Aorta (tissue), 5 donors: ENCODE results near the gene CD19. TPM values are rescaled to one million over a fixed set of nuclear protein-coding genes. Genes with fewer than 3 reads are reported as not detected.
"Not testable (repeated sequence)": the region's sequence is repeated elsewhere in the genome, so short reads cannot be mapped to it uniquely, and the experiment has no call there.

Experiments
- ATAC-seq: fragments of 200-7000 bp; cut with Tn5 transposase; one replicate; pipeline ENCODE4 v1.9.1; 2022; ENCODE audit warnings: moderate library complexity; ENCODE audit not compliant: low FRiP score
- DNase-seq, 2 donors: peaks; one replicate each; pipeline ENCODE4 v3.0.0-alpha.2; 2020
- H3K27ac ChIP-seq, 2 donors: one replicate each; pipeline ENCODE4 v1.5.1; 2013; ENCODE audit warnings: low read length in 2 of 2, mild to moderate bottlenecking in 2 of 2, moderate library complexity in 2 of 2, control low read depth in 1 of 2, inconsistent platforms in 1 of 2, low read depth in 1 of 2
- H3K27me3 ChIP-seq, 2 donors: one replicate each; pipeline ENCODE4 v1.6.1; 2013; ENCODE audit warnings: control low read depth in 1 of 2, low read length in 1 of 2, mild to moderate bottlenecking in 1 of 2, moderate library complexity in 1 of 2; ENCODE audit not compliant: insufficient read depth in 2 of 2, control insufficient read depth in 1 of 2
- H3K36me3 ChIP-seq, 2 donors: one replicate each; pipeline ENCODE4 v1.6.1; 2013; ENCODE audit warnings: control low read depth in 1 of 2, low read length in 1 of 2, mild to moderate bottlenecking in 1 of 2; ENCODE audit not compliant: insufficient read depth in 2 of 2, control insufficient read depth in 1 of 2
- H3K4me1 ChIP-seq, 2 donors: one replicate each; pipeline ENCODE4 v1.6.1; 2013; ENCODE audit warnings: low read length in 2 of 2, control low read depth in 1 of 2, mild to moderate bottlenecking in 1 of 2, moderate library complexity in 1 of 2; ENCODE audit not compliant: insufficient read depth in 2 of 2, control insufficient read depth in 1 of 2
- H3K4me3 ChIP-seq, 2 donors: one replicate each; pipeline ENCODE4 v1.5.1; 2013; ENCODE audit warnings: low read length in 2 of 2, control low read depth in 1 of 2, mild to moderate bottlenecking in 1 of 2
- H3K9me3 ChIP-seq: one replicate; pipeline ENCODE4 v1.6.1; 2013; ENCODE audit warnings: mild to moderate bottlenecking, low read length; ENCODE audit not compliant: control insufficient read depth
- WGBS, 2 donors: extraction: QIAGEN DNeasy Blood & Tissue Kit; methylation state at CpG; one replicate each; pipeline ENCODE4 v1.1.7; 2013; 5-methylcytosine and 5-hydroxymethylcytosine counted together
- intact Hi-C, 2 donors: fragments of 100-400 bp; cut with DNase I; formaldehyde crosslinking; loops; one replicate each; pipeline versions ENCODE4 v1.14.2 to v1.15.0; 2022
- polyA plus RNA-seq, 2 donors: library from polyadenylated mRNA; stranded (reverse); fragments of 200-250 nt; gene quantifications; one replicate each; pipeline ENCODE4 v1.2.3, GENCODE V29; 2013
- total RNA-seq, 2 donors: library from RNA; stranded (reverse); fragmentation: NEBNext Ultra II Directional; extraction: Animal tissue kit (Norgen Biotek cat#: 25700); gene quantifications; one replicate each; pipeline ENCODE4 v1.2.1, GENCODE V29; 2021
- donor health status: healthy with polysubstance abuse.
- donor health status: Bipolar disorder and iron deficiency.
- donor health status: DM: no; HTN: no; CAD: no.
- donor health status: DM: no; HTN: no; CAD: no.
- donor health status: DM: yes; HTN: yes; CAD: no.

The CD19 gene
- total and polyA plus RNA-seq, 4 donors: 0.10 to 0.71 (median 0.63) TPM; not detected in 1

- no peaks in the 10 kb centered on the region for H3K9me3 ChIP-seq
- intact Hi-C loops: no loop called here
- H3K36me3 ChIP-seq: peaks cover 0 to 3% of the 10 kb centered on the region in 2 donors
- H3K27ac ChIP-seq: no peak overlapping the region
- H3K4me1 ChIP-seq: no peaks in the 10 kb centered on the region
- DNase-seq: no peak
- no peak for ATAC-seq
- WGBS, 2 donors: 81 to 82% methylated on average over 11 of the region's 11 CpGs
- H3K4me3 ChIP-seq: no peak overlapping the region
- H3K27me3 ChIP-seq: no peaks in the 10 kb centered on the region
Measured at GRCh38 chr16:28977703-28978662, 46.2 kb downstream of the CD19 start.

- H3K27me3 ChIP-seq, ATAC-seq, H3K36me3 ChIP-seq, H3K4me3 ChIP-seq, H3K4me1 ChIP-seq, DNase-seq, H3K9me3 ChIP-seq, intact Hi-C loops, H3K27ac ChIP-seq: not testable (repeated sequence)
- 86 to 89% methylated on average over 7 of the region's 7 CpGs for WGBS, 2 donors
Measured at GRCh38 chr16:28980330-28980729, 48.6 kb downstream of the CD19 start.

- ATAC-seq (no peak), DNase-seq (no peak)
- intact Hi-C loops: no loop called here
- H3K4me1 ChIP-seq: no peaks in the 10 kb centered on the region
- no peak overlapping the region for H3K4me3 ChIP-seq
- no peaks in the 10 kb centered on the region for H3K9me3 ChIP-seq
- H3K27ac ChIP-seq: no peak overlapping the region
- WGBS, 2 donors: 94 to 95% methylated on average over 7 of the region's 7 CpGs
- no peaks in the 10 kb centered on the region for H3K27me3 ChIP-seq
- peaks cover 0 to 3% of the 10 kb centered on the region in 2 donors for H3K36me3 ChIP-seq
Measured at GRCh38 chr16:28980929-28981328, 49.2 kb downstream of the CD19 start.

- H3K27me3 ChIP-seq: no peaks in the 10 kb centered on the region
- peaks cover 0 to 3% of the 10 kb centered on the region in 2 donors for H3K36me3 ChIP-seq
- 75 to 79% methylated on average over 12 of the region's 12 CpGs for WGBS, 2 donors
- no peak for DNase-seq
- H3K9me3 ChIP-seq: no peaks in the 10 kb centered on the region
- no peak overlapping the region for H3K4me3 ChIP-seq
- ATAC-seq: no peak
- H3K27ac ChIP-seq: no peak overlapping the region
- no peaks in the 10 kb centered on the region for H3K4me1 ChIP-seq
- intact Hi-C loops: no loop called here
Measured at GRCh38 chr16:28981517-28981916, 49.7 kb downstream of the CD19 start.

- intact Hi-C loops: no loop called here
- Histone ChIP-seq H3K27me3 (no peaks in the 10 kb centered on the region), H3K4me3 (no peak overlapping the region), H3K36me3 (peaks cover 0 to 3% of the 10 kb centered on the region in 2 donors), H3K4me1 (no peaks in the 10 kb centered on the region), H3K9me3 (no peaks in the 10 kb centered on the region), H3K27ac (no peak overlapping the region)
- no peak for DNase-seq
- no peak for ATAC-seq
- WGBS, 2 donors: 94 to 99% methylated on average over 10 of the region's 10 CpGs
Measured at GRCh38 chr16:28982418-28982817, 50.6 kb downstream of the CD19 start.

- no peak for DNase-seq
- Histone ChIP-seq H3K27me3 (no peaks in the 10 kb centered on the region), H3K27ac (no peak overlapping the region), H3K9me3 (no peaks in the 10 kb centered on the region), H3K4me1 (no peaks in the 10 kb centered on the region), H3K36me3 (peaks cover 0 to 3% of the 10 kb centered on the region in 2 donors), H3K4me3 (no peak overlapping the region)
- no peak for ATAC-seq
- 88 to 90% methylated on average over 11 of the region's 11 CpGs for WGBS, 2 donors
- intact Hi-C loops: no loop called here
Measured at GRCh38 chr16:28982949-28983348, 51.2 kb downstream of the CD19 start.

GRCh38 chr16:28983644-28984043 is 51.9 kb downstream of the CD19 start:
- ATAC-seq (no peak), DNase-seq (no peak)
- no peak overlapping the region for H3K27ac ChIP-seq
- WGBS, 2 donors: 90 to 94% methylated on average over 18 of the region's 18 CpGs
- intact Hi-C loops: no loop called here
- H3K36me3 ChIP-seq: peaks cover 0 to 3% of the 10 kb centered on the region in 2 donors
- no peak overlapping the region for H3K4me3 ChIP-seq
- no peaks in the 10 kb centered on the region for H3K27me3 ChIP-seq
- H3K4me1 ChIP-seq: no peaks in the 10 kb centered on the region
- H3K9me3 ChIP-seq: no peaks in the 10 kb centered on the region

- intact Hi-C loops: no loop called here
- ATAC-seq (no peak), DNase-seq (no peak)
- Histone ChIP-seq H3K9me3 (no peaks in the 10 kb centered on the region), H3K36me3 (peaks cover 0 to 3% of the 10 kb centered on the region in 2 donors), H3K4me3 (no peak overlapping the region), H3K27me3 (no peaks in the 10 kb centered on the region), H3K27ac (no peak overlapping the region), H3K4me1 (no peaks in the 10 kb centered on the region)
- 85 to 86% methylated on average over 11 to 12 of the region's 12 CpGs for whole genome bisulfite sequencing, 2 donors
Measured at GRCh38 chr16:28984091-28984490, 52.3 kb downstream of the CD19 start.

- Histone ChIP-seq H3K27ac (no peak within 1 kb of the TSS), H3K4me3 (no peak within 1 kb of the TSS), H3K36me3 (peaks cover 0 to 3% of the 10 kb centered on the region in 2 donors), H3K27me3 (no peaks in the 10 kb centered on the region), H3K9me3 (no peaks in the 10 kb centered on the region), H3K4me1 (no peaks in the 10 kb centered on the region)
- intact Hi-C loops: no loop called here
- ATAC-seq (no peak), DNase-seq (no peak)
- 81 to 83% methylated on average over 17 to 24 of the region's 24 CpGs for WGBS, 2 donors
Measured at GRCh38 chr16:28984619-28985135, 52.9 kb downstream of the CD19 start, which contains the start of gene LAT. TSS of gene LAT (plus strand) at chr16:28985052. CDS start at chr16:28985418, 366 bp downstream.
